ENCODE measurements around the gene PARP3.
A peak's percentile ranks its signal among the peaks of the same experiment; 100 is the strongest.

Gene PARP3

DNA sequence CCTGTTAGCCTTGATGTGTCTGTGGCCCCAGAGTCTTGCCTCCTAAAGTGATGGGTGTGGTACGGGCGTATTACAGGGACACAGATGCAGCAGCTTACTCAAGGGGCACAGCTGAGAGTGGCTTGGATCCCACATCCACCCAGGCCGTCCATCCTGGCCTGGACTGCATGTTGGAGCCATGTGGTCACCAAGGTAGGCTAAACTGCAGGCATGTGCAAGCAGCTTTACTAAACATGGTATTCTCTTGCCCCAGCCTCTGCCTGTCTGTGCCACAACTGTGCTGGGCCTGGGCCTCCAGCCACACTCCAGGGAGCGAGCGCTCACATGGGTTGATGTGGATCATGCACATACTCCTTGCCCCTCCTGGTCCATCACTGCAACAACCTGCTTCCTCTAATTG is 7.0 kb downstream of the PARP3 start:
- DNase-seq = no peak

DNA sequence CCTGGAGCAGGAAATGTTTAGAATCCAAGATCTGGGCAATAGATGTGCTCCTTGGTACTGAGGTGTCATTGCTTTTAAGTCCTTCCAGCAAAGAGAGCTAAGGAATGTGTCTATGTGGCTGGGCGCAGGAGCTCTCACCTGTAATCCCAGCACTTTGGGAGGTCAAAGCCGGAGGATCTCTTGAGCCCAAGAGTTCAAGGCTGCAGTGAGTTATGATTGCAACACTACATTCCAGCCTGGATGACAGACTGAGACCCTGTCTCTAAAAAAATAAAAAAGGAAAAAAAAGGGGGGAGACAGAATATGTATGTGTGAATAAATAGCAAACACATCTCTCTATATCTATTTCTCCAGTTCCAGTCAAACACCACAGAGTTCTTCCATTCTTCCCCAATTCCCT is 8.7 kb downstream of the PARP3 start:
- DNase-seq = no peak

DNA sequence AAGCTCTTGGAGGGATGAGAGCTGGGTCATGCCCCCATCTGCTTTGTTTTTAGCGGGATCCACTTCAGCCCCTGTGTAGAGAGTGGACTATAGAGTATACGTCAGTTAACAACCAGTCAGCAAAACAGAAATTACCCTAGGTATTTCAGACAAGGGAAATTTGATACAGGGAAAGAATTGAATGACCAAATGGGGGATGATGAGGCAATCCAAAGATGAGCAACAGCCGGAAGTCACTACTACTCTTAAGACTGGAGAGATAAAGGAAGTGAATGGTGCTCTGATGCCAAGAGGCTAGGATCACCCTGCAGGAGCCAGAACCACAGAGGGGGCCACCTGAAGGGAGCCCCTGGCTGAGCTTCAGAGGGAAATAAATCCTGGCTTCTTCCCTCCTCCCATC is 11.3 kb downstream of the PARP3 start:
- no peak for DNase-seq

DNA sequence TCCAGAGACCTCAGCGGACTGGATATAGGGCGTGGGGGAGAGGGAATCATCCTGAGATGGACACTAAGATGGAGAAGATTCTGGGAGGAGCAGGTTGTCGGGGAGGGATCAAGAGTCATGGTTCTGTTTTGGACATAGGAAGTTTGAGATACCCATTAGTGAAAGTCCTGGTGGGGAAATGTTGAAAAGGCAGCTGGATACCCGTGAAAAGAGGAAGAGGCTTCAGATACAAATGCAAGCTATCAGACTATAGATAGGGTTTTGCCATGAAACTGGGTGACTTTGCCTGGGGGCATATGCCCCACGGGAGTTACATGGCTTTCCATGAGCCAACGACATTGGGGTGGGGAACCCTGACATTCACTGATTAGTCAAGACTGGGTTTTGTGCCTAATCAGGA is 11.9 kb downstream of the PARP3 start:
- no peak for DNase-seq

DNA sequence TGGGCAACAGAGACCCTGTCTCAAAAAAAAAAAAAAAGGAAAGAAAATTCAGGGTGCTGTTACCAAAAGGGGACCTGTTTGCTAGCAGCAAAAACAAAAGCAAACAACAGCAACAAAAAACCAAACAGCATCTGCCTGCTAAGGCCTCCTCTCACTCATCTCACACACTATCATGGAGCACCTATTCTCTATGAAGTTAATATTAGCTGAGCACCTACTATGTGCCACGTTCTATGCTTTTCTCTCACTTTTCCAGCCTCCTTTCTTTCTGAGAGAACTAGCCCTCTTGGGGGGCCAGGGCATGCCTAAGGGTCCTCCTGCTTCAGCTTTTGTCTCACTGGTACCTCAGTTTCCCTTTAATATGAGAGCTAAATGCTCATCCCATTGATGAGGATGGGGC is 12.6 kb downstream of the PARP3 start:
- DNase-seq = no peak

DNA sequence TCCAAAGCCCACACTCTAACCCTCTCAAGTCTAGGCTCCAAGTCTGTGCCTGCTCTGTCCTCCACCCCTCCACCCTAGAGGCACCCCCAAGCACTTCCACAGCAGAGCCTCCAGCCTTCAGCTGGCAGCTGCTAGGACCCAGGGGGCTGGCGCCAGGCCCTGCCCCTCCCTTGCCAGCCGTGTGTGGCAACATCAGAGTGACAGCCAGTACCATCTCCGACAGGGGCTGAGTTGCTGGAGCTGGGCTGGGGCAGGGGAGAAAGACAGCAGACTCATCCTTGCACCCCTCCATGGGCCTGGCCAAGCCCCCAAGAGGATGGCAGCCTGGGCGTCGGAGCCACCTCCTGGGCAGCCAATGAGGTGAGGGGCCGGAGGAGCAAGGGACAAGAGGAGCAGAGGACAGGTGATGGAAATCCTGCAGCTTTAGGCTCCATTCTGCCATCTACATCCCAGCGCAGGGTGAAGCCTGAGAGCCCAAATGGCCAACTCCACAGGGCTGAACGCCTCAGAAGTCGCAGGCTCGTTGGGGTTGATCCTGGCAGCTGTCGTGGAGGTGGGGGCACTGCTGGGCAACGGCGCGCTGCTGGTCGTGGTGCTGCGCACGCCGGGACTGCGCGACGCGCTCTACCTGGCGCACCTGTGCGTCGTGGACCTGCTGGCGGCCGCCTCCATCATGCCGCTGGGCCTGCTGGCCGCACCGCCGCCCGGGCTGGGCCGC is 13.2 kb downstream of the PARP3 start, which contains the start of gene GPR62:
Gene GPR62, plus strand, starts transcription at position 207 of the 718 bp plus-strand sequence. Its CDS starts 272 bp downstream, at position 479.
- no peak for DNase-seq

DNA sequence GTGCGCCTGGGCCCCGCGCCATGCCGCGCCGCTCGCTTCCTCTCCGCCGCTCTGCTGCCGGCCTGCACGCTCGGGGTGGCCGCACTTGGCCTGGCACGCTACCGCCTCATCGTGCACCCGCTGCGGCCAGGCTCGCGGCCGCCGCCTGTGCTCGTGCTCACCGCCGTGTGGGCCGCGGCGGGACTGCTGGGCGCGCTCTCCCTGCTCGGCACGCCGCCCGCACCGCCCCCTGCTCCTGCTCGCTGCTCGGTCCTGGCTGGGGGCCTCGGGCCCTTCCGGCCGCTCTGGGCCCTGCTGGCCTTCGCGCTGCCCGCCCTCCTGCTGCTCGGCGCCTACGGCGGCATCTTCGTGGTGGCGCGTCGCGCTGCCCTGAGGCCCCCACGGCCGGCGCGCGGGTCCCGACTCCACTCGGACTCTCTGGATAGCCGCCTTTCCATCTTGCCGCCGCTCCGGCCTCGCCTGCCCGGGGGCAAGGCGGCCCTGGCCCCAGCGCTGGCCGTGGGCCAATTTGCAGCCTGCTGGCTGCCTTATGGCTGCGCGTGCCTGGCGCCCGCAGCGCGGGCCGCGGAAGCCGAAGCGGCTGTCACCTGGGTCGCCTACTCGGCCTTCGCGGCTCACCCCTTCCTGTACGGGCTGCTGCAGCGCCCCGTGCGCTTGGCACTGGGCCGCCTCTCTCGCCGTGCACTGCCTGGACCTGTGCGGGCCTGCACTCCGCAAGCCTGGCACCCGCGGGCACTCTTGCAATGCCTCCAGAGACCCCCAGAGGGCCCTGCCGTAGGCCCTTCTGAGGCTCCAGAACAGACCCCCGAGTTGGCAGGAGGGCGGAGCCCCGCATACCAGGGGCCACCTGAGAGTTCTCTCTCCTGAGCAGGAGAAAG is 14.0 kb downstream of the PARP3 start:
- DNase-seq = no peak

DNA sequence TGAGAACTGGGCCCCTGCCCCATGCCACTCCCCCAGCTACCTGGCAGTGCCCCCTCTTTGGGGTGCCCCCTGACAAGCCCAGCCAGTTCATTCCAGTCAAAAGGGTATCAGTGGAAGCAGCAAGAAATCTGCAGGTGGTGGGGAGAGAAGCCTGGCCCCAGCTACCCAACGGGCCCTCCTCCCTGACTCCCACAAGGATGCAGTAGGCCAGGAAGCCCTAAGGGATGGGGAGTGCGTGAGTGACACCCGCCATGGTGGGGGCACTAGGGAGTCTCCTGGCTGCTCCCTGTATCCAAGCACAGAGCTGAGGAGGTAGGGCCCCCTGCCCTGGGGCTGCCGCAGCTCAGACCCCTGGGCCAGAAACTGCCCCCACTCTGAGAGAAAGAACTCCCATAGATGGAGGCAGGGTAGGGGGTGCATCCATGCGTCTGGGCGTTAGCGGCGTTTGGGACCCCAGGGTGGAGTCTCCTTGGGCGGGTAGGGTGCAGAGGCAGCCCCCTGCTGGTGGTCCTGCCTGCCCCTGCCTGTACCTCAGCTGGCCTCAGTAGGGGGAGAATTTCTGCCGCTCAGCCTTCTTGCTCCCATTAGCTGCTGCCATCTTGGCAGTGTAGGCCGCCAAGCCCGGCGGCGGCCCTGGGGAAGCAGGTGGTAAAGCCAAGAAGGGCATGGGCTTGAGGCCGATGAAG is 15.5 kb downstream of the PARP3 start:
- no peak for DNase-seq

DNA sequence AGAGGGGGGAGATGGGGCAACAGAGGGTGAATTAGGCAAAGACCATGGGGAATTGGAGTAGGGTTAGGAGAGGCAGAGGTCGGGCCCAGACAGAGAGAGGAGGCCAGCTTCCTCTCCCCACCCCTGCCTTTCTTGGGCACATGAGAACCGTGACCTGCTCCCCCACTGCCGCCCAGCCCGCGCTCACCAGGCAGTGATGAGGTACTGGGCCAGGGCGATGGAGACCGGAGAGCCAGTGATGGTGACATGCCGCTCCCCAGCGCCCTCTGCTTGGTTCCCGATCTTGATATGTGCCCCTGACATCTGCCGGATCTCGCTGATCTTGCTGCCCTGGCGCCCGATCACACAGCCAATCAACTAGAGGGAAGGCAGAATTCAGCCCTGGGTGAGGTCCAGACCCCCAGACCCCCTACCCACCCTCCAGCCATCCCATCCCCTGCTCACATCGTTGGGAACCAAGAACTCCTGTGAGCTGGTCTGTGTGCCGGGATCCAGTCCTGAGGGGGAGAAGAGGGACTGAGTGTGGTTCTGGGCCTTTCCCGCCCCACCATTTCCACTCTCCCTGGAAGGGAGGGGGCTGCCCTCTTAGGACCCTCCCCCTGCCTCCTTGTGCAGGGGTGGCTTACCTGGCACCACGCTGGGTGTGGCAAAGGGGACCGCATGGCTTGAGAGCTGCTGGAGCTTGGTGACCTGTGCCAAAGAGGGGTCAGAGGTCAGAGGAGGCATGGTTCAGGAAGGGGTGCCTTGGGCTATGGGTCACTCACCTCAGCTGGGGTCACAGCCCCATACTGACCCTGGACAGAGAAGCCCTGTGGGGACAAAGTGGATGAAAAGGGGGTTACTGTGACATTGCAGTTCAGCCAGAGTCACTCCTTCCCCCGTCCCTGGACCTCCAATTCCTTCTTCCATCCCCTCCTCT is 16.7 kb downstream of the PARP3 start:
- no peak for DNase-seq

DNA sequence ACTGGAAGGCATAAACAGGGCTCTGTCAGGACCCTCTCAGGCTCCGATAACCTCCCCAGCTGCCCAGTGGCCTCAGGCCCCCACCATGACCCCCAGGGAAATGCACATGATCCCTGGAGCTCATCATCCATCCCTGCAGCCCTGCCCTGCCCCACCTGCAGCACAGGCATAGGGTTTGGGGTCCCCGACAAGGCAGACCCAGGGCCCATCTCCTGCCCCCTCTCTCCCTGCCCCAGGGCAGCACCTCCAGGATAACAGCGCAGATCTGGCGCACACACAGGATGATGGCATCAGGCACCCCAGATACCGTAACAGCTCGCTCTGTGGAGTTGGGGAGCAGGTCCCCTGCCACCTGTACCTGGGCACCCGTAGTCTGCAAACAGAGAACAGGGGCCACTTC is 17.5 kb downstream of the PARP3 start:
- no peak for DNase-seq

DNA sequence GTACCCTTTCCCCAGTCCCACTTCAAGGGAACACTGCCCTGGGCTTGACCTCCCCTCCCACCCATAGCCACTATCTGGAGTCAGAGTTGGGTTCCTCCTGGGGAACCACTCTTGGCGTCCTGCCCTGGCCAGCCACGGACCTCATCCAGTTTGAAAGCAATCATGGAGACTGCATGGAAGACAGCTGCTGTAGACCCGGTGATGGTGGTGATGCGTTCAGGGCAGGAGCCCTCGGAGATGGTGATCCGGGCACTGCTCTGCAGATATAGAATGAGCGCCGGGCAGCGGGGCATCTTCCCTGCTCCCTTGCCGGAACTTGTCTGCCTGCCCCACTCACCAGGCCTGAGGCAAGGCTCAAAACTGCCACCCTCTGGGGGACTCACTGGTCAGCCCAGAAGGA is 18.2 kb downstream of the PARP3 start:
- no peak for DNase-seq

DNA sequence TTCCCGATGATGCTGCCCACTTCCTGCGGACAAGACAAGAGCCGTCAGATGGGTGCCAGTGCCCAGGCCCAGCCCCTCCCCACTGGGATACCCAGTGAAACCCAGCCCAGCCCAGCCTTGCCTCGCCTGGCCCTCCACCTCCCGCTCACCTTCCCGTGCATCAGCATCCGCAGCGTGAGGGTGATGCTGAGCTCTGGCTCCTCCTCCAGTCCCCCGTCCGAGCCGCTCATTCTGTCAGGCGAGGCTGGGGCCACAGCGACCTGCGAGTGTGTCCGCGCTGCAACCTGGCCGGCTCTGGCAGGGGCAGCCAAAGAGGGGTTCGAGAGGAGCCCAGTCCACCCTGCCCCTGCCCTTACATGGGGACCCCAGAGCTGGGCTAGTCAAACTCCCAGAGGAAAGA is 18.8 kb downstream of the PARP3 start:
- DNase-seq = no peak

DNA sequence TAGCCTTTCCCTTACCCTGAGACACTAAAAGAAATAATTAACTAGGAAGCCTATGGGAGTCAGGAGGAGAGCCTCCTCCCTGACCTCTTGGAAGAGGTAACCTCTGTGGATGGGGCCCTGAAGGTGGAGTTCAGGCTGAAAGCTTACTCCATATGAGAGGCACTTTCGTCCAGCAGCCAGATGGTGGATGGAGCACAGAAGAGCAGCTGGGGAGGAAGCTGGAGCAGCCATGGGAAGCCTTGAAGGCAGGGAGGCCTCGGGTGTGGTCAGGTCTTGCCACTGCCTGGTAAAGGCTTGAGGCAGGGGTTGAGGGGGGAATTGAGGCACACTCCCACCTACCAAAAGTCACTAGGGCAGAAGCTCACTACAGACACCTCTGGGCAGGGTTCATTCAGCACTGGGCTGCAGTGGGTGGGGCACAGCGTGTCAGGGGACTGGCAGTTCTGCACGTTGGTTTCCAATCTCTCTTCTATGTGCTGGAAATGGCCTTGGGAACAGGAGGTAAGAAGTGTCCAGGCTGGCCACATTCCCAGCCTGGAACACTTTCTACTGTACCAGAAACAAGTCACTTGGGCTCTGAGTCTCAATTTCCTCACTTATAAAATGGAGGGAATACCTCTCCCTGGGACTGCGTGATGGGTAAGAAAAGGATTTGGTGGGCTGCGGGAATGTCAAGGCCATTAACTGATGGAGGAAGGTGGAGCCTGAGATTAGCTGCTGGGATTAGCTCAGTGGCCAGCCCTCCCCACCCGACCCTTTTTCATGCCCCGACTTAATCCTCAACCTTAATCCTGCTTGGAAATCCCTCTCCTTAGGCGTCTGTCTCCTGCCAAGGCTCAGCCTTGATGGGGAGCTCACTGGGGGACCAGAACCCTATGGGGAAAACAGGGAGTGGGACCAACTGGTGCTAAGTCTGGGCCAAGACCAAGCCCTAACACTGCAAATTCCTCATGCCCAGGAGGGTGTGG is 19.7 kb downstream of the PARP3 start:
- no peak for DNase-seq

DNA sequence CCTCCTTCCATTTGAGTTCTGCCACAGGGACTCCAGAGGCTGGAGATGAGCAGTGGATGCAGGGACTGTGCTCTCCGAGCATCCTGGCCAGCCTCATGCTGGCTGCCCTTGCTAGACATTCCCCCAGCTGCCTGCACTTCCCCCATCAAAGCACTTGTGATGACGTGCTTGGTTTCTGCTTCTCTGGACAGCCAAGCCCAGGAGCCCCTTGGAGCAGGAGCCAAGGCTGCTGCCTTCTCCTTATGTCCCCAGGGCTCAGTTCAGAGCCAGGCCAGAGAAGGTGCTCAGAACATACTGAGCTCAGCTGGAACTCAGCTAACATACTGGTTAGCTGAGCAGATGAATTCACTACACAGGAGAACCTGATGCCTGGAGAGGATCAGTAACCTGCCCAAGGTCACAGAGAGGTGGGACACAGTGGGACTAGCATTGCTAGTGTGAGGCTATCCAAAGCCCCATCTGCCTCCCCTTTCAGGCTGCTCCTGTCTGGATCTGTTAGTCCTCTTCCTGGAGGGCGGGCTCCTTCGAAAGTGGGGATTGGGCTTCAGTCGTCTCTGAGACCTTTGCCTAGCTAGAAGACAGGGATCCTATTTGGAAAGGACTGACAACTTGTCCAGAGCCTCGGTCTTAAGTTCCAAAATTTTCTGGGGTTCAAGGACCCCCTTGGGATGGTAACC is 20.8 kb downstream of the PARP3 start:
- DNase-seq = no peak

DNA sequence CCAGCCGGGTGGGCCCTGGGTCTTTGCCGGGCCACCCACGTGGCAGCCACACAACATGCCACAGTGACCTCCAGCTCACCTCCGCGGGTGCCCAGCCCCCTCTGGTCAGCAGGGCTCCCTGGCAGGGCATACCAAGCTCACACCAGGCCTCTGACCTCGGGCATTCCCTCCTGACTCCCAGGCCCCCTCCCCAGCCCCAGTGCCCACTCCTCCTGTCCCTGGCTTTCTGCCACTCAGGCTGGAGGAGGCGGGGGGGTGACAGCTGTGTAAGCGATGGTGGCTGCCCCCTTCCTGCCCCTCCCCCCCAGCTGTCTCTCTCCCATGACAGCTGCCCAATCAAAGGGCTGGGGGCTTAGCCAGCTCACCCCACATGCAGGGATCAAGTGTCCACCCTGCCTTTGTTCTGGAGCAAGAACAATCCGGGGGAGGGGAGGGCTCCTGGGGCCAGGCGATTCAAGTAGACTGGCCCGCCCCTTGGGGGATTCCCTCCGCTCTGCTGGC is 21.8 kb downstream of the PARP3 start:
- DNase-seq = no peak

DNA sequence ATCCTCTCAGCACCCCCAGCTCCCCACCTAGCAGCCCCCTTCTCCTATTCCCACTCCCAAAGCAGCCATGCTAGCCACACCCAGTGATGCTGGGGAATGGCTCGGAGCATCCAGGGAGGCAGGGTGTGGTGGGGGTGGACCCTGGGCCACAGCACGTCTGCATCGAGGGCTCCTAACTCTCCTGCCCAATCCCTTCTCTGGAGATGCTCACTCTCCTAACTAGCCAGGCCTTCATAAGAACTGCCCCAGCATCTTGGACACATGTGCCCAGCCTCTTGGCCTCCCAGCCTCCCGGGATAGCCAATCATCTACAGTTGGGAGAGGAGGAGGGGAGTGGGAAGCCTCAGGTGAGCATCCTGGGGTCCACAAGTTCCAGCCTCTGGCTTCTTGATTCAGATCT is 22.4 kb downstream of the PARP3 start:
- no peak for DNase-seq

DNA sequence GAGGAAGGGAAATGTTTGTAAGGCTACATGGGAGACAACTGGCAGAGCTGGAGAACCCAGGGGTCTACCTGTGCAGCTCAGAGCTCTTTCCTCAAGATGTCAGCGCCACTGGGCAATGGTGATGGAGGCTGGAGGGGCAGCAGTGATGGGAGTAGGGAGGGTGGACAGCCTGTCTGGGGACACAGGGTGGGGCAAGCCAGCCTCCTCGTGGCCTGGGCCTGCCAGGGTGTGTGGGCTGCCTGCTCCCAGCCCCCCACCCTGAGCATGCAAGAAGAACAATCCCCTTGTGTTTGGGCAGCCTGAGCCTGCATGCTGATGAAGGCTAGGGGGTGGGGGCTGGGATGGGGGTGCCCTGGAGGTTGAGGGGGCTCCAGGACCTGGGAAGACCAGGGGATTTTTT is 23.9 kb downstream of the PARP3 start:
- no peak for DNase-seq

DNA sequence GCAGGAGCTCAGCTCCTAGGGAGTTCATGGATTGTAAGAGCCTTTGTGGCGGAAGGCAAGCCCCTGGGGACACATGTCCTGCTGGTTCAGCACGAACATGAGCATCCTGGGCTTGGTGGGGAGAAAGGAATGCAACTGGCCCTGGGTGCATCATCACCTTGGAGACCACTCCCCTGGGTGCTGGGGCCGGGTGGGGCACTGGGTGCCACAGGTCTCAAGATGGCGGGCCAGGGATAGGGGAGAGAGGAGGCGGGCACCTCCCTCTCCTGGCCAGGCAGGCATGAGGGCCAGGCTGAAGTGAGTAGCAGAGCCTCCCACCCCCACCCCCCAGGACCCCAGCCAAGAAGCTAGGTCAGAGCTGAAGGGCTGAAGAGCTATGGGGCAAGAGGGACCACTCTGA is 24.3 kb downstream of the PARP3 start:
- no peak for DNase-seq

DNA sequence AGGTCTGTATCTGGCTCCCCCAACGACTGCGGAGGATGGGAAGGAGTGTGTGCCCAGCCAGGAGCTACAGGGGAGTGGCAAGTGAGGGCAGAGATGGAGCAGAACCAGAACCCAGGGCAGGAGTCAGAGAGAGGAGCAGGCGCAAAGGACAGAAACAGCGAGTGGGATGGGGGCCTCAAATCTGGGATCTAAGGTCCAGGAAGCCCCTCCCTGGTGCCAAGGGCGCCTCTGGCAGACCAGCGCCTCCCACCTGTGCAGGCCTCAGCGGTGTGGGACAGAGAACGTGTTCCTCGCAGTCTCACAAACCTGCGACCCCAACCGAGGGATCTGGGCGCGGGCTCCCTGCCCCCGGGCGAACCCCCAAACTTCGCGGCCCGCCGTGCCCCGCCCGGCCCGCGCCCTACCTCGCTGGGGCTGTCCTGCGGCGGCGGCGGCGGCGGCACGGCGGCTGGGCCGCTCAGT is 24.8 kb downstream of the PARP3 start:
- DNase-seq = no peak

DNA sequence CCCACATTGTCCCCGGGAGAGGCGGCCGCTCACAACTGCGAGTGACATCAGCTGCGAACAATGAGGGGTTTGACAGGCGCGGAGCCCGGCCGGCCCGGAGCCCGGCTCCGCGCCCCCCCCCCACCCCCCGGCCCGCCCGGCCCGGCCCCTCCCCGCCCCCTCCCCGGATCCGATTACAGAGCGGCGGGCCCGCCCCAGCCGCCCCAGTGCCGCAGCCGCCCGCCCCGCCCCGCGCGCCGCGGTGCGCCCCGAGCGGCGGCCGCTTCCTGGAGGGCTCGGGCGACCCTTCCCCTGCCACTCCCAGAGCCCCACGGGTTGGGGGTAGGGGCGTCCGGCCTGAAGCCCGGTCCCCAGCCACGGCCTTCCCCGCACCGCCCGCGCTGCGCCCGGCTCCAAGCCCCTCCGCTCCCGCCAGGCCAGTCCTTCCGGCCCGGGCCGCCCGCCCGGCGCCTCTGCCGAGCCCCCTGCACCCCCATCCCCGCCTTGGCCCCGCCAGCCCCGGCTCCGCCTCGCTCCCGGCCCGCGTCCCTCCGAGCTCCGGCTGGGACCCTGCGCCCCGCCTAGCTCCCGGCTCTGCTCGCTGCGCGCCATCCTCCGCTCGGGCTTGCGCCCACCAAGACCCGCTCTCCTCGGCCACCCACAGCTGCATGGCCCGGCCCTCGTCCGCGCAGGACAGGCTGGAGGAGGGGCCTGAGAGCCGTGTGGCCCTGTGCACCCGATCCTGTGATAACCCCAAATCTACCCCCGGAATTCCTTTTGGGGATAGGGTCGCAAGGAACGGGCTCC is 25.4 kb downstream of the PARP3 start, which contains the start of gene PCBP4:
Gene PCBP4, minus strand, starts transcription at position 71 of the 786 bp plus-strand sequence. CDS start 6,214 bp downstream, outside the sequence.
- peak; percentile 26 for DNase-seq

Data from CD4-positive, alpha-beta T cell treated with Interleukin-4 for 4 hours (primary cell).